Loucy (cell line): Measurements from ENCODE around the gene RPF1.

ENCODE experiments used
- H2AFZ ChIP-seq: fragments of 200-600 bp; sonication (generic); 2 replicates; pipeline ENCODE4 v1.6.0; 2016; ENCODE audit warnings: antibody characterized with exemption, mild to moderate bottlenecking, low read length, moderate library complexity
- H3F3A ChIP-seq: fragments of 200-600 bp; 2 replicates; pipeline ENCODE4 v1.6.0; 2016; ENCODE audit warnings: antibody characterized with exemption, low read depth, mild to moderate bottlenecking
- H3K27me3 ChIP-seq: fragments of 200-600 bp; sonication (generic); 2 replicates; pipeline ENCODE4 v1.6.1; 2014; ENCODE audit warnings: low read length, mild to moderate bottlenecking; ENCODE audit not compliant: insufficient read depth, poor library complexity, severe bottlenecking
- H3K36me3 ChIP-seq: fragments of 200-600 bp; sonication (generic); 2 replicates; pipeline ENCODE4 v1.6.1; 2016; ENCODE audit warnings: low read length; ENCODE audit not compliant: insufficient read depth
- H3K4me1 ChIP-seq: fragments of 200-600 bp; sonication (generic); 2 replicates; pipeline ENCODE4 v1.5.1; 2014; ENCODE audit warnings: low read length, mild to moderate bottlenecking; ENCODE audit not compliant: insufficient read depth, poor library complexity, severe bottlenecking
- H3K4me2 ChIP-seq: fragments of 200-600 bp; sonication (generic); 2 replicates; pipeline ENCODE4 v1.6.0; 2014; ENCODE audit warnings: antibody characterized with exemption, low read length, low read depth, mild to moderate bottlenecking; ENCODE audit not compliant: poor library complexity, severe bottlenecking
- H3K4me3 ChIP-seq: fragments of 200-600 bp; sonication (generic); 2 replicates; pipeline ENCODE4 v1.5.1; 2014; ENCODE audit warnings: low read length, mild to moderate bottlenecking, mixed read lengths; ENCODE audit not compliant: poor library complexity, severe bottlenecking
- H3K79me2 ChIP-seq: fragments of 200-600 bp; sonication (generic); 2 replicates; pipeline ENCODE4 v1.6.1; 2014; ENCODE audit warnings: low read length; ENCODE audit not compliant: insufficient read depth
- H3K9ac ChIP-seq: fragments of 200-600 bp; sonication (generic); 2 replicates; pipeline ENCODE4 v1.6.0; 2014; ENCODE audit warnings: mild to moderate bottlenecking, low read depth, low read length, moderate library complexity; ENCODE audit not compliant: poor library complexity, severe bottlenecking
- H3K9me2 ChIP-seq: fragments of 200-600 bp; sonication (generic); replicated peaks from 2 replicates; pipeline ENCODE4 v1.6.1; 2016; ENCODE audit warnings: low read depth, low read length, mixed read lengths
- H3K9me3 ChIP-seq: fragments of 200-600 bp; sonication (generic); 2 replicates; pipeline ENCODE4 v1.6.1; 2014; ENCODE audit warnings: mild to moderate bottlenecking, antibody characterized with exemption, low read length, low read depth; ENCODE audit not compliant: insufficient read depth
- H4K20me1 ChIP-seq: fragments of 200-600 bp; sonication (generic); 2 replicates; pipeline ENCODE4 v1.6.0; 2014; ENCODE audit warnings: antibody characterized with exemption, low read length, mild to moderate bottlenecking; ENCODE audit not compliant: insufficient read depth, poor library complexity, severe bottlenecking
- EZH2phosphoT487 ChIP-seq: fragments of 200-600 bp; IDR thresholded peaks from 2 replicates; pipeline ENCODE4 v1.6.1; 2018; ENCODE audit warnings: antibody characterized with exemption, mild to moderate bottlenecking, moderate library complexity, borderline replicate concordance
- TF ChIP-seq, protein P1 (sequence below): fragments of 200-600 bp; sonication (generic); conservative IDR thresholded peaks from 2 replicates; pipeline ENCODE4 v1.5.1; 2014; ENCODE audit warnings: mild to moderate bottlenecking, antibody characterized with exemption, low read length

Gene RPF1, protein sequence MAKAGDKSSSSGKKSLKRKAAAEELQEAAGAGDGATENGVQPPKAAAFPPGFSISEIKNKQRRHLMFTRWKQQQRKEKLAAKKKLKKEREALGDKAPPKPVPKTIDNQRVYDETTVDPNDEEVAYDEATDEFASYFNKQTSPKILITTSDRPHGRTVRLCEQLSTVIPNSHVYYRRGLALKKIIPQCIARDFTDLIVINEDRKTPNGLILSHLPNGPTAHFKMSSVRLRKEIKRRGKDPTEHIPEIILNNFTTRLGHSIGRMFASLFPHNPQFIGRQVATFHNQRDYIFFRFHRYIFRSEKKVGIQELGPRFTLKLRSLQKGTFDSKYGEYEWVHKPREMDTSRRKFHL

GRCh38 chr1:84478876-84479868, at the start of gene RPF1:
Gene RPF1 (plus strand): TSS chr1:84479266. CDS start chr1:84479282, 16 bp downstream.
- Histone ChIP-seq H4K20me1 (peaks cover 40% of the 10 kb centered on the region), H3F3A (no peaks in the 10 kb centered on the region), H3K4me1 (peaks cover 42% of the 10 kb centered on the region), H3K4me2 (peak within 1 kb of the TSS; percentile 94), H3K4me3 (peak within 1 kb of the TSS; percentile 99), H3K36me3 (peaks cover 8% of the 10 kb centered on the region), H2AFZ (peak within 1 kb of the TSS; percentile 100), H3K9ac (peak within 1 kb of the TSS; percentile 81), H3K27me3 (peaks cover 48% of the 10 kb centered on the region), H3K9me3 (no peaks in the 10 kb centered on the region), H3K79me2 (peaks cover 48% of the 10 kb centered on the region), H3K9me2 (no peaks in the 10 kb centered on the region)
- TF ChIP-seq, protein P1, sequence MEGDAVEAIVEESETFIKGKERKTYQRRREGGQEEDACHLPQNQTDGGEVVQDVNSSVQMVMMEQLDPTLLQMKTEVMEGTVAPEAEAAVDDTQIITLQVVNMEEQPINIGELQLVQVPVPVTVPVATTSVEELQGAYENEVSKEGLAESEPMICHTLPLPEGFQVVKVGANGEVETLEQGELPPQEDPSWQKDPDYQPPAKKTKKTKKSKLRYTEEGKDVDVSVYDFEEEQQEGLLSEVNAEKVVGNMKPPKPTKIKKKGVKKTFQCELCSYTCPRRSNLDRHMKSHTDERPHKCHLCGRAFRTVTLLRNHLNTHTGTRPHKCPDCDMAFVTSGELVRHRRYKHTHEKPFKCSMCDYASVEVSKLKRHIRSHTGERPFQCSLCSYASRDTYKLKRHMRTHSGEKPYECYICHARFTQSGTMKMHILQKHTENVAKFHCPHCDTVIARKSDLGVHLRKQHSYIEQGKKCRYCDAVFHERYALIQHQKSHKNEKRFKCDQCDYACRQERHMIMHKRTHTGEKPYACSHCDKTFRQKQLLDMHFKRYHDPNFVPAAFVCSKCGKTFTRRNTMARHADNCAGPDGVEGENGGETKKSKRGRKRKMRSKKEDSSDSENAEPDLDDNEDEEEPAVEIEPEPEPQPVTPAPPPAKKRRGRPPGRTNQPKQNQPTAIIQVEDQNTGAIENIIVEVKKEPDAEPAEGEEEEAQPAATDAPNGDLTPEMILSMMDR, result no peak
- no peak for TF ChIP-seq EZH2phosphoT487

DNA sequence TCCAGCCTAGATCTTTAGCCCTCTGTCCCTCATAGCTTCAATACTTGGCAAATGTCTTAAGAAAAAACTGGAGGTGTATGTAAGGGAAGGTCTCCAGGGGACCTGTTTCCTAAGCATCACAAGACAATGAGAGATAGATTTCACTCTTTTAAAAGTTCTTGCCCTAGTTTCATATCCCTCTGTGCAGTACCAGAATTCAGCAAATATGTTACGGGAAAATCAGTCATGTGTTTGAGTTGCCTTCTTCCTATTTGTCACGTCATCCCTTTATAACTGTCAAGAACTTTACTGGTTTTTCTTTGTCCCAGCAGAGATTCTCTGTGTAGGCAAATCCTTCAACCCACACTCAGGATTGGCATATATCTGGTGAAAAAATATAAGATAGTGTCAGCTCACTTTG, 48.5 kb upstream of the RPF1 start:
- Histone ChIP-seq H4K20me1 (no peaks in the 10 kb centered on the region), H3K4me2 (no peak overlapping the region), H3K4me3 (no peak overlapping the region), H3K79me2 (no peaks in the 10 kb centered on the region), H3K9me3 (peaks cover 6% of the 10 kb centered on the region; the same call in 1 of the 2 replicates), H3K9ac (no peak overlapping the region), H3F3A (no peaks in the 10 kb centered on the region), H3K27me3 (no peaks in the 10 kb centered on the region), H3K4me1 (peaks cover 19% of the 10 kb centered on the region), H3K9me2 (no peaks in the 10 kb centered on the region), H2AFZ (no peak overlapping the region), H3K36me3 (no peaks in the 10 kb centered on the region)
- TF ChIP-seq, protein P1, result no peak
- no peak for TF ChIP-seq EZH2phosphoT487

- H3K9me2 ChIP-seq, result no peaks in the 10 kb centered on the region
- H3K4me1 ChIP-seq, result peaks cover 23% of the 10 kb centered on the region
- no peaks in the 10 kb centered on the region for H3F3A ChIP-seq
- H3K4me2 ChIP-seq, result peak overlapping the region; percentile 64
- H2AFZ ChIP-seq, result peak overlapping the region; percentile 90
- H3K27me3 ChIP-seq, result no peaks in the 10 kb centered on the region
- peak overlapping the region; percentile 62 for H3K4me3 ChIP-seq
- H3K9me3 ChIP-seq, result peaks cover 6% of the 10 kb centered on the region; the same call in 1 of the 2 replicates
- no peaks in the 10 kb centered on the region for H4K20me1 ChIP-seq
- no peaks in the 10 kb centered on the region for H3K36me3 ChIP-seq
- TF ChIP-seq, protein P1, result peak; percentile 89
- no peak for TF ChIP-seq EZH2phosphoT487
- no peaks in the 10 kb centered on the region for H3K79me2 ChIP-seq
- H3K9ac ChIP-seq, result no peak overlapping the region
Measured at GRCh38 chr1:84433258-84434080, 45.6 kb upstream of the RPF1 start.
